Stimulated activated CD8-positive, alpha-beta memory T cell treated with anti-CD3 and anti-CD28 coated beads, Interleukin-15, amount 100 ng/mL, for 24 hours (primary cell): Measurements from ENCODE around the gene GPSM1.
"Not testable (repeated sequence)": the region's sequence is repeated elsewhere in the genome, so short reads cannot be mapped to it uniquely, and the experiment has no call there.

Experiments used
- DNase-seq: peaks from one replicate; pipeline ENCODE4 v3.0.0-alpha.2; 2020; ENCODE audit warnings: low read depth

Gene GPSM1

GRCh38 chr9:136318111-136318775, 9.1 kb upstream of the GPSM1 start:
- DNase-seq = no peak

GRCh38 chr9:136318776-136319241, 8.5 kb upstream of the GPSM1 start:
- DNase-seq = no peak

- DNase-seq = not testable (repeated sequence)
These were observed 8.1 kb upstream of the GPSM1 start for GRCh38 chr9:136319244-136319643.

GRCh38 chr9:136319955-136320354, 7.4 kb upstream of the GPSM1 start:
- not testable (repeated sequence) for DNase-seq

DNA sequence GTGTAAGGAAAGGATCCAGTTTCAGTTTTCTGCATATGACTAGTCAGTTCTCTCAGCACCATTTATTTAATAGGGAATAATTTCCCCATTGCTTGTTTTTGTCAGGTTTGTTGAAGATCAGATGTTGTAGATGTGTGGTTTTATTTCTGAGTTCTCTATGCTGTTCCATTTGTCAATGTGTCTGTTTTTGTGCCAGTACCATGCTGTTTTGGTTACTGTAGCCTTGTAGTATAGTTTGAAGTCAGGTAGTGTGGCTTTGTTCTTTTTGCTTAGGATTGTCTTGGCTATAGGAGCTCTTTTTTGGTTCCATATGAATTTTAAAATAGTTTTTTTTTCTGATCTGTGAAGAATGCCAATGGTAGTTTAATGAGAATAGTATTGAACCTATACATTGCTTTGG, 6.4 kb upstream of the GPSM1 start:
- not testable (repeated sequence) for DNase-seq

DNA sequence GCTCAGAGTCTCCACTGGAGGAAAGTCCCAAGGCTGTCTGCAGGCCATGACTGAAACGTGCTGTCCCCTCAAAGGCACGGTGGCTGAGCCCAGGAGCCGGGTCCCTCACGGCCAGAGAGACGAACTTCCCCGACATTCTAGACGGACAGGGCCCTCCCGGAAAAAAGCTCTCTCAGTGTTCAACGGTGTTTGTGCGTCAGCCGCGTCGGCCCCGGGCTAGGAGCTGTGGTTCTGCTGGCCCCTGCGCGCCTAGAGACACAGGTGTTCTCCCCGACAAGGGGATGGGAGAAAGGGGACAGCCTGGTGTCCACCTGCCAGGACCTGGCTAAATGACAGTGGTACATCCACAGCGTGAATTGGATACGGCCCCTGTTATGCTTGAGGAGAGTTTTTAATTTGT, 5.8 kb upstream of the GPSM1 start:
- no peak for DNase-seq

DNA sequence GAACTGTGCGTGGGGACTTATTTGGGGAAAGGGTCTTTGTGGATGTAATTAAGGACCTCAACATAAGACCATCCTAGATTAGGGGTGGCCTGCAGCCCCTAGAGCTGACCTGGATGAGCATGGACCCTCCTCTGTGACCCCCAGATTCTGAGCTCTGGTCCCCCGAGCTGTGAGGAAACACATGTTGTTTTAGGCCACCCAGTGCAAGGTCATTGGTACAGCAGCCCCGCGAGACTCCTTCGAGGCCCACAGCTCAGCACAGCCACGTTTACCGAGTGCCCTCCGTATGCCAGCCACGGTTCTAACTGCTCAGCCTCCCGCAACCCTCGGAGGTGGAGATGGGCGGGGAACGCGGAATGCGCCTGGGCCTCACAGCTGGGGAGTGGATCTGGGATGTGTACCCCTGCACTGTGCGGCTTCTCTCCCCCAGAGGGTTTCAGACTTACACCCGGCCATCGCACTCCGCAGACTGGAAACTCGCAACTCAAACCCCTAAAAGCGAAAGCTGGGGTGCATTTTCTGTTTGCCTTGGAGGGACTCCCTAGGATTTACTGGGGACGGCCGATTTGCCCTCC, 4.5 kb upstream of the GPSM1 start:
- DNase-seq = no peak

GRCh38 chr9:136323371-136323789, 4.0 kb upstream of the GPSM1 start:
- no peak for DNase-seq

- DNase-seq = no peak
These were observed 2.6 kb upstream of the GPSM1 start for GRCh38 chr9:136324501-136325300.

DNA sequence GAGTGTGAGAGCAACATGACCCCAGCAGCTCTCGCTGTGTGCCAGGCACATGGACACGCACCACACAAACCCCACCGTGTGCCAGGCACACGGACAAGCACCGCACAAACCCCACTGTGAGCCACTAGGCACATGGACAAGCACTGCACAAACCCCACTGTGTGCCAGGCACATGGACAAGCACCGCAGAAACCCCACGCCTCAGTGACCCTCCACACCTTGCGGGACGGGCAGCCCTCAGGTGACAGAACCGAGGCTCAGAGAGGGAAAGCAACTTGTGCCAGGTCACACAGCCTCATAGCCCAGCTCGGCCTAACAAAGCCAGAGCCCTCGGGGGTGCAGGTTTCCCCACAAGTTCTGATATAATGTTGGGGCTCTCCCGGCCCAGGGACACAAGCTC, 2.0 kb upstream of the GPSM1 start:
- DNase-seq = no peak

DNA sequence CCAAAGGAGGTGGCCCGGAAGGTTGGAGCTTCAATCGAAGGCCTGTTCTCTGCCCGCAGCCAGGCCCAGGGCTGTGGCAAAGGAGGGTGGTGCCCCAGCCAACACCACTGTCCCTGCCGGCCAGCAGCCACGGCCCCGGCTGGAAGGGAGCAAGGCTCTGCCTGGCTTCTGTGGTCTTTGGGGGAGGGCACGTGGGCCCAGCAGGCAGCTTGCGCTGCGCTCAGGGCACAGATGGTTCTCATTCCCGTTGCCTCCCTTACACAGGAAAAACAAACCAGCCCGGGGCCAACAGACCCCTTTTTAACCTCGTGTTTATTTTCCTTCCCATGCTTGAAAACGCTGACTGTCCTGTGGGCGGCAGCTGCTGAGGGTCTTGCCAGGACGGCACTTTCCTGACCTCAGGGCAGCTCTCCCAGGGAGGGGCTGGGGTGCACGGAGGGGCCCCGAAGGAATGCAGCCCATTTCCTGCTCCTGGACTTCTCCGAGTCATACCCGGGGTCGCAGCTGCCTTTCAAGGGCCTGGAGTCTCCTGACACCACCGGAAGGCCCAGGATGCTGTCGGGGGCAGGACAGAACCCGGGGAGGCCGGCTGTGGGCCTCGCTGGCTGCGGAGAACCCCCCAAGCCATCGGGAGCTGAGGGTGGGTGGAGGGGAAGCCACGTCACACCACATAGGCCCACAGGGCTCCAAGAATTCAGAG, 1.1 kb upstream of the GPSM1 start:
- no peak for DNase-seq

DNA sequence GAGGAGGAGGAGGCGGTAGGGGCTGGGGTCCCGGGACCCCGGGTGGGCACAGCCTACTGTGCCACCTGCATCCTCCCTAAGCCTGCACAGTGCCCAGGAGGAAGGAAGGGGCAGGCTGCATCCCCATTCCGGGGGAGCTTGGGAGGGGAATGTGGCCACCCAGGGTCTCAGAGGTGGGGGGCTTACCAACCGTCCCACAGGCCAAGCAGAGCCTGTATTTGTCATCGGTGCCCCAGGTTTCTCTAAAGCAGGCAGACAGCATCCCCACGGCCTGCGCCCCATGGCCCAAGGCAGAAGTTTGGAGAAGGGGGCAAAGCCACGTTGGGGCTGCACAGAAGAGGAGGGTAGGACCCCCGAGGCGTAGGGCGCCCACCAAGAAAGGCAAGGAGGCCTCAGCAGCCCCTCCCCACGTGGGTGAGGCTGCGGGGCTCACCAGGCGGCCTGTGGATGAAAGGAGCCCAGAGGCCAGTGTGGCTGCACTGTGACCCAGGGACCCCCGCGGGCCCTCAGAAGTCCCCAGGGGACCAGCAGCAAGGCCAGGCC, 507 bp upstream of the GPSM1 start:
- no peak for DNase-seq

GRCh38 chr9:136328011-136328621, 777 bp downstream of the GPSM1 start:
- no peak for DNase-seq

- DNase-seq = no peak
These were observed 1.3 kb downstream of the GPSM1 start for GRCh38 chr9:136328622-136329041.

DNA sequence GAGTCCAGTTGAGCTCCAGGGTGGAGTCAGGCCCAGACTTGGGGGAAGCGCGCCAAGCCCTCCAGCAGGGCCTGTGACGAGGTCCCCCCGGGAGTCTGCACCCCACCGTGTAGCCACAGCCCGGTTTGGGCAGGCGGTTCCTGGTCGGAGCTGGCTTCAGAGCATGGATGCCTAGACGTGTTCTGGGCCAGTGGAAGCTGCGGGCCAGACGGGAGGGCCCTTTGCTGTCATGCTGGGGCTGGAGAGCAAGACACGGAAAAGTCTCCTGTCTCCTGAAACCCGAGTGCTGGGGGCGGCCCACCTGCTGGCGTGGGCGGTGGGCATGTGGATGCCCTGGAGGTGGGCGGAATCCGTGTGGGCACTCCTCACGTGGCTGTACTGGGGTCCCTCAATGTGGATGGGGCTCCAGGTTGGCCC, 1.9 kb downstream of the GPSM1 start:
- DNase-seq = no peak

GRCh38 chr9:136329636-136330405, 2.5 kb downstream of the GPSM1 start:
- no peak for DNase-seq

DNA sequence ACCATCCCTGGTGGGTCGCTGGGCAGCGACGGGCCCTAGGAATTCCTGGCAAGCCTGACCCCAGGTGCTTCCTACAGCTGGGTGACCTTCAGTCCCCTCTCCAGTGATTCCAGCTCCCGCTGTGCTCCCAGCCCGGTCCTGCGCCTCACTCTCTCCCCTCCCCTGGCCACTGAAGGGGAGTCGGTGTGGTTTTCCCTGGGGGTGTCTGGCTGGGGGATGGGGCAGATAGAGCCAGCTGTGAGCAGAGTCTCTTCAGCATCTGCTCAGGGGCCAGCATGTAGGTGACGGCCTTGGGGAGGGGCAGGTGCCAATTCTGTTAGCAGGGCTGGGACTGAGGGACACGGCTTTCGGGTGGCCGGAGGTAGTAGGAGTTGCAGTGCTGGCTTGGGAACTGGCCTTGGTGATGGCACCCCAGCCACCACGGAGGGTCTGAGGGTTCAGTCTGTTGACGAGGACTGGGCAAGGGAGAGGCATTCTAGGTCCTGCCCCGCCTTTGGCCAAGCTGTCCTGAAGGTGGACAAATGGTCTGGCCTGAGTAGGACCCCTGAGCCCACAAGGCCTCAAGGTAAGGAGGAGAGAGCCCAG, 3.2 kb downstream of the GPSM1 start:
- DNase-seq = no peak

- DNase-seq = no peak
These were observed 3.7 kb downstream of the GPSM1 start for GRCh38 chr9:136331030-136331429.

GRCh38 chr9:136331556-136332481, 4.5 kb downstream of the GPSM1 start:
- DNase-seq = no peak
